Measurements from ENCODE around the gene PTH2.

The PTH2 gene

DNA sequence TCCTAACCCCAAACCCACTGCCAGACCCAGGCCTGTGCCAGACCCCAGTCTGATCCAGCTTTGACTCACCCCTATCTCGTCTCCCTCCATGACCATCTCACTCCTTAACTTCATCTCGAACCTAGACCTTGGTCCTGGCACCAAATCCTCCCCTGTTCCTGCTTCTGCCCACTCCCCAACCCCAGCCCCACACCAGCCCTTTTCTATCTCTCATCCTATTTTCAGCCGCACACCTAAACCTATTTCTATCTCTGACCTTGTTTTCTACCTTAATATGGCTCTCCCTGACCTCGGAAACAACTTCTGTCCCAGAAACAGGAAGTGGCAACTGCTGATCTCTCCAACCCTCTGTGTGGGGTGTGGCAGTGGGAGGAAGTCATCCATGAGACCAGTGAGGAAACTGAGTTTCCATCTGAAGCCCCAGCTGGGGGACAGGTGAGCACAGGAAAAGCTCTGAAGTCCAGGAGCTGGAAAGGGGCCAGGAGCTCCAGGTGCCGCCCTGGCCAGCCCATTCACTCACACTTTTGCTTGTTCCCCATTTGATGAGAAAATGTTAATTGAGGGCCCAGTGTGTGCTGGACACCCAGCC is 13.7 kb downstream of the PTH2 start:
- no peak for DNase-seq

DNA sequence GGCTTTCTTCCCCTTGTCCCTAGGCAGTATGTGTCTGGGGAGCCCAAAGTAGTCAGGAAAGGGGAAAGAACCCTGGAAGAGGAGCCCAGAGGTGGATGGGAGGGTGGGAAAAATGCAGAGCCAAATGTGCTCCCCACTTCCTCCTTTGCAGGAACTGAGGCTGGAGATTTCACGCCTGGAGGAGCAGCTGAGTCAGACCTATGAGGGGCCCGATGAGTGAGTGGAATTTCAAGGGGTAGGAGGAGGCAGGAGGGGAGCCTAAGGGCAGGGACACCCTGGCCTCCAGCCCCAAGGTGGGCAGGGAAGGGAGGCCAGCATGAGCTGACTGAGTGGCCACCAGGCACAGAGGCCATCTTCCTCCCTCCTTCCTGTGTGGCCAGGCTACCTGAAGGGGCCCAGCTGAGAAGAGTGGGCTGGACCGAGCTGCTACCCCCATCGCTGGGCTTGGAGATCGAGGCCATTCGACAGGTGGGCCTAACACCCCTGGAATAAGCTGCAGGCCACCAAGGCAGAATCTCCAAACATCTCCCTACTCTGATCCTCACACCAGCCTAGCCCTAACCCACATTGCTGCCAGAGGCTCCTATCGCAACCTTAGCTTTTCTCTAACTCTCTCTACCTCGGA is 14.3 kb downstream of the PTH2 start:
- DNase-seq, result no peak

GRCh38 chr19:49407482-49408015 is 15.7 kb downstream of the PTH2 start:
- DNase-seq, result no peak

- DNase-seq, result no peak
These were observed 16.2 kb downstream of the PTH2 start for GRCh38 chr19:49407079-49407478.

- no peak for DNase-seq
These were observed 19.6 kb downstream of the PTH2 start for GRCh38 chr19:49403404-49404187.

GRCh38 chr19:49400029-49400428 is 23.2 kb downstream of the PTH2 start:
- no peak for DNase-seq

- DNase-seq, result no peak
These were observed 24.3 kb downstream of the PTH2 start for GRCh38 chr19:49398931-49399330.

DNA sequence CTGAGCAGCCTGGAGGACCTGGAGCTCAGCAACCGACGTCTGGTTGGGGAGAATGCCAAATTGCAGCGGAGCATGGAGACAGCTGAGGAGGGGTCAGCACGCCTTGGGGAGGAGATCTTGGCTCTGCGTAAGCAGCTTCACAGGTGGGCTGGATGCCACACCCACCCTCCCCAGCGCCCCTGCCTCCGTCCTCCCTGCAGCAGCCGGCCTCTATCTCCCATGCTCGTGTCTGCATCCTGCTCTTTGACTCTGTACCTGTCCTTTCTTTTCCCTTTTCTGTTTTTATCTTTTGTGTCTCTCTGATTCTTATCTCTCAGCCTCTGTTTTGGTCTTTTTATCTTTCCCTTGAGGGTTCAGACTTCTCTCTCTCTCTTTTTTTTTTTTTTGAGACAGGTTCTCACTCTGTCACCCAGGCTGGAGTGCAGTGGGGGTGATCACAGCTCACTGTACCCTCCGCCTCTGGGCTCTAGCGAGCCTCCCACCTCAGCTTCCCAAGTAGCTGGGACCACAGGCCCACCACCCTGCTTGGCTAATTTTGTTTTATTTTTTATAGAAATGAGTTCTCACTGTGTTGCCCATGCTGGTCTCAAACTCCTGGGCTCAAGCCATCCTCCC is 25.1 kb downstream of the PTH2 start:
- no peak for DNase-seq

- DNase-seq, result no peak
These were observed 26.3 kb downstream of the PTH2 start for GRCh38 chr19:49396738-49397505.

- DNase-seq, result peak; percentile 6
These were observed 27.4 kb downstream of the PTH2 start for GRCh38 chr19:49395581-49396407.

GRCh38 chr19:49393881-49394280 is 29.4 kb downstream of the PTH2 start:
- no peak for DNase-seq

DNA sequence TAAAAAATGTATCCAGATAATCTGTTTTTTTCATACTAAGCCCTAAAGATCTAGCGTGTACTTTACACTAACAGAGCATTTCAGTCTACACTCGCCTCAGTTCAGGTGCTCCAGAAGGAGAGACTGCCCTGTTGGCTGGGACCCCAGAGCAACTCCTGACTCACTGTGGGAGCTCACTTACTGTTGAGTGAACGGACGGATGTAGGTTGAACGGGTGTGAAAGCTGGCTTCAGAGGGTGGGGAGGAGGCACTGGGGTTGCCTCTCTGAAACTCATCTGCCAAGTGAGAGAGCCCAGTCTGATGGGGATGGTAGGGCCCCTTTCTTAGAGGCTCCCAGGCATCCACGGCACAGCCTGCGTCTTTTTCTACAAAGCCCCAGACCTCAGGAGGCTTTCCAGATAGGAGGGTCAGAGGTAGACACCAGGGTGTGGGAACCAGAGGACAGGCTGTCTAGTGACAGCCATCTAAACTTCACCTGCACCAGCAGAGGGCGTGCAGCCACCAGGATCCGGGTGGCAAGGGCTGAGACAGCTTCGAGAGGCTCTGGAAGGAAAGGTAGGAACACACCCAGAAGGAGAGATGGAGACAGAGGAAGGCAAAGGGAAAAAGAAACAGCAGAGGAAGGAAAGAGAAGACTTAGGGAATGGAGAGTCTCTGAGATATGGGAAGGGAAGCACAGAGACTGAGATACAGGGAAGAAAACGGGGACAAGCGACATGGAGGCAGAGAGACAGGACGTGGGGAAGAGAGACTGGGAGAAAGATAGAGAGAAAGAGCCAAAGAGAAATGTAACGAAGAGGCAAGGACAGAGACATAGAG is 31.5 kb downstream of the PTH2 start:
- peak; percentile 75 for DNase-seq

DNA sequence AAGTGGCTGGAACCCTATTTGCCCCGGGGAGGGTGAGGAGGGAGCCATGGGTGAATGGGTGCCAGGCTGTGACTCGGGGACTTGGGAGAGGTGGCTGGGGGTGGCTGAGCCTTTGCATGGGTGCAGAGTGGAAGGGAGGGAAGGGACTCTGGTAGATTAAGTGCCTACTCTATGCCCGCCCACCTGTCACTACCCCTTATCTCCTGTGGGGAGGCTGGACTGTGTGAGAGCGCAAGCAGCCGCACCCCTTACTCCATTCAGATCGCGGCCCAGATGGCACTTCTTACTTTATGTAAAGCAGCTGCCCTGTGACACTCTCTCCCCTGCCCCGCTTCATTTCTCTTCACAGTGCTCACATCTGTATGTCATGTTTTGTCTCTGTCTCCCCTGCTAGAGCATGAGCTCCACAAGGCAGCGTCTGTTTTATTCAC is 32.3 kb downstream of the PTH2 start:
- DNase-seq, result no peak

GRCh38 chr19:49390131-49390928 is 32.9 kb downstream of the PTH2 start:
- DNase-seq, result no peak

GRCh38 chr19:49389406-49389805 is 33.8 kb downstream of the PTH2 start:
- DNase-seq, result no peak

GRCh38 chr19:49387936-49388372 is 35.3 kb downstream of the PTH2 start, which contains the start of gene KASH5:
KASH5 (plus strand) TSS chr19:49388249; CDS start chr19:49390884, 2,635 bp downstream.
- no peak for DNase-seq

DNA sequence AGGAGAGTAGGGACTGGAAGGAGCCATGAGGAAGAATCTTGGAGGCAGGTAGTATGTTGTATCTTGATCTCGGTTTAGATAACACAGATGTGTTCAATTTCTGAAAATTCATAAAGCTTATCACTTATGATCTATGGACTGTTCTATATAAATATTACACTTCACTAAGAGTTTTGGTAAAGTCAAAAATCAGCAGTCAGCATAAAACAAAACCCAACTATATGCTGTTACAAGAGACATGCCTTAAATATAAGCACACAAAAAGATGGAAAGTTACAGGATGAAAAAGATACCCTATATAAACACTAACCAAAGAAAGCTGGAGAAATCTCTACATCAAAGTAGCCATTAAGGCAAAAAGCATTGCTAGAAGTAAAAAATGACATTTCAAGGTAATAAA is 39.6 kb downstream of the PTH2 start:
- DNase-seq, result no peak

GRCh38 chr19:49382639-49383038 is 40.6 kb downstream of the PTH2 start:
- no peak for DNase-seq

- no peak for DNase-seq
These were observed 42.9 kb downstream of the PTH2 start for GRCh38 chr19:49380391-49380790.

GRCh38 chr19:49378512-49378911 is 44.7 kb downstream of the PTH2 start:
- no peak for DNase-seq

Measured in NCI-H1694 (cell line).